Endometrial microvascular endothelial cells (primary cell): ENCODE data around the gene DCBLD1. TPM values are rescaled to one million over a fixed set of nuclear protein-coding genes. Genes with fewer than 3 reads are reported as not detected.
"Not testable (repeated sequence)": the region's sequence is repeated elsewhere in the genome, so short reads cannot be mapped to it uniquely, and the experiment has no call there.

ENCODE experiments used
- in situ Hi-C: cut with HindIII; loops from 2 replicates; pipeline ENCODE4 v1.10.0; 2017; ENCODE audit warnings: low sequenced_read_pairs, low pct_unique_long_range_greater_than_20kb; ENCODE audit errors: inconsistent ontology term
- total RNA-seq: library from RNA; depleted of rRNA; stranded (reverse); fragments of >200 nt; gene quantifications from one replicate; pipeline ENCODE4 v1.2.3, GENCODE V29; 2015; ENCODE audit errors: inconsistent ontology term

DCBLD1 gene
- total RNA-seq, 1 donor from 2014 or later, result 20.8 TPM

DNA sequence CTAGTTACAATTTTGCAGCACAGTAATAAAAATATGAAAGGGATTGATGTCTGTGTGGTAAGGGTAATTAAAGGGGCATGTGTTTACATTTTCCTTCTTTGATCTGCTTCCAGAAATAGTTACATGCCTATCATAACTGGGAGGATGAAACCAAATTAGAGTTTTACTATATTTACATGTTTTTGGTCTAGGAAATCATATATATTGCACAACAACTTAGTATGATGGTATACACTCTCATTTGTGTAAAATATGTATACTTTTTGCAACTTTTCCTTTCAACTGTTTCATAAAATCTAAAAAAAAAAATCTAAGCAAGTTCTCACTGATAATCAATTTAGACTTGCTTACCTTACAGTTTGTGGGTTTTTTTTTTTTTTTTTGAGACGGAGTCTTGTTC lies 32.2 kb downstream of the DCBLD1 start:
- in situ Hi-C loops, result no loop called here

DNA sequence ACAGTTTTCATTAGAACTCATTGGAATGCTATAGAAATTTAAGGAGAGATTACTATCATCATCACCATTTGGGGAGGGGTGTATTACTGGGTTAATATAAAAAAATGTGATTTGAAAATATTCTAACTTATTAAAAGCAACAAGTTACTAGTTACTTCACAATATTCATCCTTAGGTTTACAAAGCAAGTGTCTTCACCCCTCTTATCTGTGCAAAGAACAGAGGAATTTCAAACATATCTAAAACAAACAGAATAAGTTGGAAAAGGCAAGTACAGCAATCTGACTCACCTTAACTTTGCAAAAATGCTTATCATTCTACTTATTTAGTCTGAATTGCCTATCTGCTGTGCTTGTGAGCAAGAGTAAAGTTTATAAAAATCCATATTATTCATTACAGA lies 32.9 kb downstream of the DCBLD1 start:
- in situ Hi-C loops, result no loop called here

DNA sequence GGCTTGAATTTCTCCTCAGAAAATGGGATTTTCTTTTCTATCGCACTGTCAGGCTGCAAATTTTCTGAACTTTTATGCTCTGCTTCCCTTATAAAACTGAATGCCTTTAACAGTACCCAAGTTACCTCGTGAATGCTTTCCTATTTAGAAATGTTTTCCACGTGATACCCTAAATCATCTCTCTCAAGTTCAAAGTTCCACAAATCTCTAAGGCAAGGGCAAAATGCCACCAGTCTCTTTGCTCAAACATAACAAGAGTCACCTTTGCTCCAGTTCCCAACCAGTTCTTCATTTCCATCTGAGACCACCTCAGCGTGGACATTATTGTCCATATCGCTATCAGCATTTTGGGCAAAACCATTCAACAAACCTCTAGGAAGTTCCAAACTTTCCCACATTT lies 35.5 kb downstream of the DCBLD1 start:
- in situ Hi-C loops, result not testable (repeated sequence)

DNA sequence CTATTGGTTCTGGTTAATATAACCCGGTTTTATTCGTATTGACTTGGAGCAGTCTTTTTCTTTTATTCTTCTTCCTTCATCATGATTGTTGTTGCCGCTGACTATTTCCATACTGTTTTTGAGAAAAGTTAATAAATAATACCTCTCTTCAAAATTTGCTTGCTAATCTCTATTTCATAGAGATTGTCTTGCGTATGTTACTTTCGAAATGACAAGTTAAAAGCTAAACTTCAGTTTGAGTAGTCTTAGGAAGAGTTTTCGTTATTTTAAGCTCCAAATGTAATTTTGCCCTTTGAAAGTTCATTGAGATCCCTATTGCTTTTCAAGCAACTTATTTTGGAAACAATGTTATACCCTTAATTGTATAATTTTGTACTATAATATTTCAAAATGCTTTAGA lies 36.4 kb downstream of the DCBLD1 start:
- in situ Hi-C loops, result no loop called here

DNA sequence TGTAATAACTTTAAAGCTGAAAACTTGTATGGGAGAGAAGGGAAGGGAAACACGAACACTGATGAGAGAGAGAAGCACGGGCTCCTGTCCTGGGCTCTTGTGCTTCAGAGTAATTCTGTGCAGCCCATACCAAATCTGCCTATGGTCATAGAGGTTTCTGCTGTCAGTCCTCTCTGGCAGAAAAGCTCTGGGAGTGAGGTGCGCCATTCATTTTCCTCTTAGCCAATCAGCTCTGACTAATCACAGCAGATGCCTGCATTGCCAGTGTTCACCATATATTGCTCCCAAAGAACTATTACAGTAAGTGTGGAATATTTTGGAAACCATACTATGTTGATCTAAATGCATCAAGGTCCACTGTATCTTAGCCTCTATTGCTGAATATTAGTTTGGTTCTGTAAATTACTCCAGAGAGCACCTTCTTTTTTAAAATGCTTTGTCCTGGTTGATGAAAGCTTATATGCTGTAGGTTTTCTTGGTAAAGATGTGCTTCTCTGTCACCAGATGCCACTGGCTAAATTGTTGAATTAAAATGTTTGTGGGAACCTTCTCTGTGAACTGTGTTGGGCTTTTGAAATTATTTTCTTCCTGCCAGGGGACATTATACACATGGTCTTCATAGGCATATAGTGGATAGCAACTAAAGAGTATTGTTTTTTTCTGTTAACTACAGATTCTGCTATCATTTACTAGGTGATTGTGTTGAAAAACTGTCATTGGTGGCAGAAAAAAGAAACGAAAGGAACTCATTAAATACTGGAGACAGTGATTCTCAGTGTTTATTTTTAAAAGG lies 38.3 kb downstream of the DCBLD1 start:
- in situ Hi-C loops, result no loop called here

DNA sequence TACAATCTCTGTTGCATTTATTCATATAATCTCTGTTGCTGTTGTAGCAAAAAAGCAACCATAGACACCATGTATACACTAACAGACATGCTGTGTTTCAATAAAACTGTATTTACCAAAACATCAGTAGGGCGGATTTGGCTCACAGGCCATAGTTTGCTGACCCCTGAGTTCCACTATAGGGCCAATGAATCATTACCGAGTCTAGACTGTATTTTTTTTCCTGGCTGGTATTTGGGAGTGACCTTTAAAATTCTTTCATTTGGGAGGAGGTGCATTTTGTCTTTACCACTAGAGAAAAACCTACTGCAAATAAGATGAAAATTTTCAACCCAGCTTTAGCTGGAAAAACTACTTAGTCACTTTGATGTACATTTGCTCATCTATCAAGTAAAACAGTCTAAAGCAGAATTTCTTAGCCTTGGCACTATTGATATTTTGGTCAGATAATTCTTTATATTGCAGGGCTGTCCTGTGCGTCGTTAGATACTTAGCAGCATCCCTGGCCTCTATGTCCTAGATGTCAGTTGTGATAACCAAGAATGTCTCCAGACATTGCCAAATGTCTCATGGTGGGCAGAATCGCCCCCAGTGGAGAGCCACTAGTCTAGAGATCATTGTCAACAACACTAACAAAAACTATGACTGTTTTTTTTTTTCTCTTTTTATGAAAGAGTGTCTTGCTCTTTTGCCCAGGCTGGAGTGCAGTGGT lies 39.5 kb downstream of the DCBLD1 start:
- in situ Hi-C loops, result no loop called here

DNA sequence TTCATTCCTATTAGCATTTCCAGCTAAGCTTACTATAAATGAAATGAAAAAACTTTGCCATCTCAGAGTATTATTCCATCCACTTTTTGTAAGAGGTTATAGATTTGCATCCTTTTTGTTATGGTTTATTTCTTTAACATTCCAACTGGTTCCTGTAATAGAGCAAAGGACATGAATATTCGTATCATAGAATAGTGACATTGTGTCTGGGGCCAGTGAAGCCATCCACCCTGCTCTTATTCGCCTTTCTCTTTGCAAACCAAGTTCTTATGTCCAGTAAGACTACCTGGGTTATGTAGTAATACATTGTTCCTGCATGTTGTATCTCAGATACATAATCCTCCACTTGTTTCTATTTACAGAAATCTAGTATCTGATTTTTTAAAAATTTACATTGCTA lies 43.1 kb downstream of the DCBLD1 start:
- in situ Hi-C loops, result no loop called here

DNA sequence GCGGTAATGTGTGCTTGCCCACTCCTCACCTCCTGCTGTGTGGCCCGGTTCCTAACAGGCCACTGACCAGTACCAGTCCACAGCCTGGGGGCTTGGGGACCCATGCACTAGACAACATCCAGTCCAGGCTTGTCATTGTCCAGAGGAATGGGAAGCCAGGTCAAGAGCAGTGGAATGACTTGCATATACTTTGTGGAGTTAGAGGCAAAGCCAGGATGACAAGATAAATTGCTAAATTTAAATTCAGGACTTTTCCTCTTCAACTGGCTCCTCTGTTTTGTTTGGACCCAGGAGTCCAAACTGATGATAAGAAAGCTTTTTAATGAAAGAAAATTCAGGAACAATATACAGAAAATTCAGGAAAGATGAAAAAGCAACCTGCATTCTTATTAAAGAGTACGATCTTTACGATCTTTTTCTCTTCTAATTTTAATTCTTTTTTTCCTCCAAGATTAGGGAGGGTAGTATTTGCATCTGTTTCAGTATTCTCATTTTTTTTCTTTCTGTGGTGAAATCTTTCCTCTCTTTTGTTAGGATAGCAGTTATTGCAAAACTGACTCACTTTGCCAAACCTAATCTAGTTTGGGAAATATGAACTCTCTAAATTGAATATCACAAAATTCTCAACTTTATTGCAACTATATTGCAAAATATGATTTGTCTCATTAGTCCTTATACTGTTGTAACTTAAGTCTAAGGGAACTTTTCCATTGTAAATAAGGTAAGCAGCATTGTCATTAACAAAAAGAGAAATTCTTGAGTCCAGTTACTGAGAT lies 48.2 kb downstream of the DCBLD1 start:
- in situ Hi-C loops, result no loop called here

DNA sequence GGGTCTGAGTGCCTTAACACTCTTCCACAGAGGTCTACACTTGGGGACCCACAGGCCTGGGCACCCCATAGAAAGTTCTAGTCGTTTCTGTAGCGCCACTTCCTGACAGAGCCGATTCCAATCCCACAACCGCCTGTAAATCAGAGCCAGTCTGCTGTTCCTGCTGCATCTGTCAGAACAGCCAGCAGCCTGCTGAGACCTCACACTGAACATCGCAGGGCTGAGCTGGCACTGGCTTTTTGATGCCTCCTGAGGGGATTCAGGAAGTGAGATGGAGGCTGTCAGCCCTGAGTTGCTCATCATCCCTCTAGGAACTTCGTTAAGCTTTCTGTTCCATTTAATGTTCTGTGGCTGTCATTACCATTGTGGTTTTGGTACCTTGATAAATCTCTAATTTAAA lies 48.9 kb downstream of the DCBLD1 start:
- in situ Hi-C loops, result no loop called here

DNA sequence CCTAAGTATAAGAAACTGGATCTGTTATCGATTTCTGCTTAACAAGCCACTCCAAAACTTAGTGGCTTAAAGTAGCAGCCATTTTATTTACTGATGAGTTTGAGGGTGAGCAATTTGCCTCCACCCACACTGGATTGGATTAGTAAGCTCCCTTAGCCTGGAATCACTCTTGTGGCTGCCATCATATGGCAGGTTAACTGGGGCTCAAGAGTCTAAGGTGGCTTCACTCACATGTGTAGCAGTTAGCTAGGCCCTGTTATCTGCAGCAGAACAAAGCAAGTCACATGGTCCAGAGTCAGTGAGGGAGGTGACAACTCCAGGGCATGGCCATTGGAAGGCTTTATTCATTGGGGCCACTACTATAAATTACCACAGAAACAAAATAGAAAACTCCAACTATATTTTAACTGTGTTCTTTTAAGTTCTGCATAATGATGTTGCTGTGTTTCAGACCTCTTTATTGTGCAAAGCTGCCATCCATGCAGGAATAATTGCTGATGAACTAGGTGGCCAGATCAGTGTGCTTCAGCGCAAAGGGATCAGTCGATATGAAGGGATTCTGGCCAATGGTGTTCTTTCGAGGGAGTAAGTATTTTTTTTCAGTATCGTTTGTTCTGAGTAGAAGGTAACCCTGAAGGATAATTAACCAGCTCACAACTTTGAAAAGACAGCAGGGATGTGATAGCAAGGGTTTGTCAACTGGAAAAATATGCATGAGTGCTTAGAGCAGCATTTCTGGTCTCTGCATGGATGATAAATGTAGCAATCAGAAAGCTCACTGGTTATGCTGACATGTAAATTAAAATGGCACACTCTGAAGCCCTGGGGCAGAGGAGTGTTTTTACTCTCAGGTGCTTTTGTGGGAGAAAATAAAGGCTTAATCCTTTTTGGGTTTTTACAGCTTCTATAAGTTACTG lies 49.6 kb downstream of the DCBLD1 start:
- in situ Hi-C loops, result no loop called here

DNA sequence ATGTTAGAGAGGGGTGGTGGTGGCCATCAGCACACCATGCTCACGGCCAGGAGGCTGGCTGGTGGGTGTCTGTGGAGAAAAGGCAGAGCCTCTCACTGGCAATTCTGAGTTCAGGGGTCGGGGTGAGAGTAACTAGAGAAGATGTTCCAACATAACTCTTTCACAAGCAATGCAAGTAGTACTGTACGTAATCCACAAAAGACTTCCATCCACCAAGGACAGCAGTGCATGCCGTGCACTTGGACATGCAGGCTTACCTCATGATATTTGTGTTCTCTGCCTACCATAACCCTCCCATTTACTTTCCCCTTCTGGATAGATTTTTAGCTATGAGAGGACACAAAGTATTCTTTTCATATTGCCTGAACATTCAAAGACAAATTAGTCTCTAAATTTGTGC lies 51.3 kb downstream of the DCBLD1 start:
- in situ Hi-C loops, result no loop called here

DNA sequence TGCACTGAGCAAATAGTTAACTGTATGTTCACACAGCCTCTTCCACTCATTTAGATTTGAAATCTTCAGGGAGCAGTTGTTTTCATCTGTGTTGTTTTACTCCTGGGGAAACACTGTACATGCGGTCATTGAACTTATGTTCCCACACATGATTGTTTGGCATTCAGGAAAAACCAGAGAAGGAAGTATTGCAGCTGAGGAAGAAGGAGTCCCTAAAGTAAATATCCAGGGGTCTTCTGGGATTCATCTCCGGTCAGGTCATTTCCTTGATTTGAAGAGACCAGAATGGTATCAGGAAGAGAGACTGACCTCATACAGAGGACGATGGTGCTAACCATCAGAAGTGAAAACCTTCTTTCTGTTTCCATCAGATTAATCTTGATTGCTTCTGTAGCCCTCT lies 52.5 kb downstream of the DCBLD1 start:
- in situ Hi-C loops, result no loop called here

DNA sequence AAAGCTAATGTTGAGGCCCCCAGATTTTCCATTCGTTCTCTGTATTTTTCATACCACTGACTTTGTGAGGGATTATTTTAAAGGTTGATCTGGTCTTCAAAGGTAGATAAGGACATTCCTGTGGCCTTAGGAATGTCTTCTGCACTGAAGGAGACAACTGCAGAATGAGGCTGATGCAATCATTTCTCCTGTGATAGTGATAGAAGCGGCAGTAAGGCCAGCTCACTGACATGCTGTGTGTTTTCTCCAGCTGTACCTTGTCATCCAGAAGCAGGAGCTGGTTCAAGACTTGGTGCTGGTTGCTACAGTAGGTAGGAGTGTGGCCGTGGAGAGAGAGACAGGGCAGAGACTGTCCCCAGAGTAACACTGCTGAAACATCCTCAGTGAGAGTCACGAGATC lies 53.8 kb downstream of the DCBLD1 start:
- in situ Hi-C loops, result no loop called here

DNA sequence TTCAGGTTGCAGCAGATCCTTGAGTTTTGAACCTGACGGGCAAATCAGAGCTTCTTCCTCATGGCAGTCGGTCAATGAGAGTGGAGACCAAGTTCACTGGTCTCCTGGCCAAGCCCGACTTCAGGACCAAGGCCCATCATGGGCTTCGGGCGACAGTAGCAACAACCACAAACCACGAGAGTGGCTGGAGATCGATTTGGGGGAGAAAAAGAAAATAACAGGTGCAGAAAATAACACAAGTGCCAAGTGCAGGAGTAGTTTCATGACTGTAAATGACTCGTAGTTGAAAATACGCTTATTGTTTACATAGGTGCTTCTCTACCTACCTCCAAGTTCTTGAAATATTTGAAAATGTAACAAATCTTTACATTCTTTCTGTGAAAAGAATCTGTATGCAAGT lies 56.1 kb downstream of the DCBLD1 start:
- in situ Hi-C loops, result no loop called here

DNA sequence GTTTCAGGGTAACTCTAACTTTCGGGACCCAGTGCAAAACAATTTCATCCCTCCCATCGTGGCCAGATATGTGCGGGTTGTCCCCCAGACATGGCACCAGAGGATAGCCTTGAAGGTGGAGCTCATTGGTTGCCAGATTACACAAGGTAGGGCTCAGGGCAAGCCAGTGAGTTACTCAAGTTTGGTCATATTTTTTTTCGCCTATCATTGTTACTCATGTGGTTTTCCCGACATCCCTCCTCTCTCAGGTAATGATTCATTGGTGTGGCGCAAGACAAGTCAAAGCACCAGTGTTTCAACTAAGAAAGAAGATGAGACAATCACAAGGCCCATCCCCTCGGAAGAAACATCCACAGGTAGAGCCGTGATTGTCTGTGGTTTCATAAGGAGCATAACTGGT lies 58.2 kb downstream of the DCBLD1 start:
- in situ Hi-C loops, result no loop called here

DNA sequence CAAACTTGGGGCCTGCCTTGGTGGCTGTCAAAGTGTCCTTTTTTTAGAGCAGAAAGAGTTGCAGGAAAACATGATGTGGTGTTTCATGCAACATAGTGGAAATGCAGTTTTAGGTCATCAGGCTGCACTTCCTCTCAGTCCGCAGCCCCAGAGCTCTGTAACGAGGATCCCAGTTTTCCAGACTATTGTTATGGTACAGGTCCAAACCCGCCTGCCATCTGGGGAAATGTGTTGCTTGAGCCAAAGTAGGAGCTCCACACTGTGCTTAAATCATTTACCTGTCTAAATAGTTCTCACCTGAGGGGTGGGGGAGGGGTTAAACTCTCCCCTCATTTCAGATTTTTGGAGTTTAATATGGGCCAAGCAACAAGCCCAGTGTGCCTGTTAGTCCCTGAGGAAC lies 60.0 kb downstream of the DCBLD1 start:
- in situ Hi-C loops, result no loop called here

DNA sequence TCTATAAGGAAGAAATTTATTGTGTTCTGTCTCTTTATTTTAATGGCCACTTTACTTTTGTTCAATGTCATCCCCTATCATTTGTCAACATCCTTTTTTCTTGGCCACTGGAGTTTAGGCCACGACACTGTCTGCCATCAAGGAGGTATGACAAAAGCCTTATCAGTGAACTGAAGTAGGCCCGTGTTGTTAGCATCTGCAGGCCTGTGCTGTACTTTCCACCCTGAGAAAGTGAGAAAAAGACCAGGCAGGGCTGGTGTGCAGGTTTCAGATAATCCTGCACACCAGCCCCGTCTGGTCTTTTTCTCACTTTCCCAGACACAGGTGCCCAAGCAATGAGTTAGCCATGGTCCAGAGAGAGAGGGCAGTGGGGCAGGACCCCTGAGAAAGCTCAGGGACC lies 62.2 kb downstream of the DCBLD1 start:
- in situ Hi-C loops, result no loop called here

DNA sequence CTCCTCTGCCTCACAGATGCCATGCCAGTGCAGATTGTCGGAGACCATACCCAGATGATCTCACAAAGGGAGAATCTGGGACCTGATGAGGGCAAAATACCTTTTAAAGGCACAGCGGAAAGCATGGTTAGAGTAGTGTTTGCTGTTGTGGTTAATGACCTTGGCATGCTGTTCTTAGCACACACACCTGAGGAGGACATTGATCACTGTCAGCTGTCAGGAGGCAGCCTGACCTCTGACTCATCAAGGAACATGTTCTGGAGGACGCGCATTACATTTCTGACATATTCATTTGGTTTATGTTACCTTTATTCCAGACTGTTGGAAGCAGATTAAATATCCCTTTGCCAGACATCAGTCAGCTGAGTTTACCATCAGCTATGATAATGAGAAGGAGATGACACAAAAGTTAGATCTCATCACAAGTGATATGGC lies 62.7 kb downstream of the DCBLD1 start:
- in situ Hi-C loops, result no loop called here

DNA sequence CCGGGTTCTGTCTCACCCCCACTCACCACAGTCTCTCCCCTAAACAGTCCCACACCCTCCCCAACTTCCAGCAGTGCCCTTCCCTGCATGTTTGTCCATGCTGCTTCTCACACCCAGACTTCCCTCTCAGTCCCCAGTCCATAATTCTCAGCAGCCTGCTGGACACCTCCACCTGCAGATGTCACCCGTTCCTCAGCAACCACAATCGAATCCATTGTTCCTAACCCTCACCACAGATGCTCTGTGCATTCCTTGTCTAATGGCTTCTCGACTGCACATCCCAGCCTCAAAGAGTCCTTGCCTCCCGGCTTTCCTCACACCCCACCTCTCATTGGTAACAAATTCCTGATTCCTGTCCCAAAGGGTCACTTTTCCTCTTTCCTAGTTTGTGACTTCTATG lies 64.2 kb downstream of the DCBLD1 start:
- in situ Hi-C loops, result no loop called here
